H9 (cell line): ENCODE measurements around the gene MLST8. TPM values are rescaled to one million over a fixed set of nuclear protein-coding genes. Genes with fewer than 3 reads are reported as not detected.

Experiments
- DNase-seq: peaks from one replicate; pipeline ENCODE4 v3.0.0-alpha.2; 2017
- H2AFZ ChIP-seq: one replicate; pipeline ENCODE4 v1.6.1; 2013; ENCODE audit warnings: mild to moderate bottlenecking, low read length, control low read depth, moderate library complexity
- H2AK5ac ChIP-seq: 2 replicates; pipeline ENCODE4 v1.6.1; 2013; ENCODE audit warnings: low read length, control low read depth, mixed read lengths; ENCODE audit not compliant: insufficient read length
- H2BK120ac ChIP-seq: one replicate; pipeline ENCODE4 v1.6.1; 2013; ENCODE audit warnings: low read depth, mild to moderate bottlenecking, low read length, control low read depth, inconsistent platforms; ENCODE audit not compliant: poor library complexity, severe bottlenecking
- H2BK12ac ChIP-seq: 2 replicates; pipeline ENCODE4 v1.6.1; 2013; ENCODE audit warnings: low read length, control low read depth, mixed read lengths, low read depth; ENCODE audit not compliant: insufficient read length
- H2BK15ac ChIP-seq: 2 replicates; pipeline ENCODE4 v1.6.1; 2013; ENCODE audit warnings: low read depth, low read length, control low read depth
- H2BK20ac ChIP-seq: one replicate; pipeline ENCODE4 v1.6.1; 2013; ENCODE audit warnings: low read depth, mild to moderate bottlenecking, low read length, control low read depth, inconsistent platforms; ENCODE audit not compliant: poor library complexity, severe bottlenecking
- H2BK5ac ChIP-seq: 2 replicates; pipeline ENCODE4 v1.6.1; 2013; ENCODE audit warnings: low read length, control low read depth, mixed read lengths; ENCODE audit not compliant: insufficient read length
- H3K14ac ChIP-seq: 2 replicates; pipeline ENCODE4 v1.6.1; 2013; ENCODE audit warnings: low read length, control low read depth; ENCODE audit not compliant: insufficient read depth
- H3K18ac ChIP-seq: 2 replicates; pipeline ENCODE4 v1.6.1; 2013; ENCODE audit warnings: low read depth, mild to moderate bottlenecking, mixed read lengths, low read length, control low read depth; ENCODE audit not compliant: insufficient read length
- H3K23ac ChIP-seq: 2 replicates; pipeline ENCODE4 v1.6.1; 2013; ENCODE audit warnings: low read length, control low read depth, mixed read lengths, low read depth; ENCODE audit not compliant: insufficient read length
- H3K23me2 ChIP-seq: 2 replicates; pipeline ENCODE4 v1.6.1; 2013; ENCODE audit warnings: low read depth, mild to moderate bottlenecking, mixed read lengths, low read length, control low read depth; ENCODE audit not compliant: insufficient read length, poor library complexity, severe bottlenecking
- H3K27ac ChIP-seq: 2 replicates; pipeline ENCODE4 v1.5.1; 2013; ENCODE audit warnings: low read length, control low read depth, mixed read lengths, low read depth; ENCODE audit not compliant: insufficient read length
- H3K27me3 ChIP-seq: 2 replicates; pipeline ENCODE4 v1.6.1; 2013; ENCODE audit warnings: low read length, control low read depth, inconsistent platforms; ENCODE audit not compliant: insufficient read depth
- H3K4ac ChIP-seq: 2 replicates; pipeline ENCODE4 v1.6.1; 2013; ENCODE audit warnings: low read depth, mild to moderate bottlenecking, control low read depth, inconsistent platforms, low read length, moderate library complexity
- H3K4me1 ChIP-seq: 2 replicates; pipeline ENCODE4 v1.6.1; 2013; ENCODE audit warnings: low read length, control low read depth, inconsistent platforms; ENCODE audit not compliant: insufficient read depth
- H3K4me2 ChIP-seq: 2 replicates; pipeline ENCODE4 v1.6.1; 2013; ENCODE audit warnings: low read length, control low read depth, mixed read lengths; ENCODE audit not compliant: insufficient read length, insufficient read depth
- H3K56ac ChIP-seq: 2 replicates; pipeline ENCODE4 v1.6.1; 2013; ENCODE audit warnings: low read depth, mild to moderate bottlenecking, mixed read lengths, low read length, control low read depth; ENCODE audit not compliant: insufficient read length
- H3K79me1 ChIP-seq: 2 replicates; pipeline ENCODE4 v1.6.1; 2013; ENCODE audit warnings: low read depth, mild to moderate bottlenecking, moderate library complexity, low read length, control low read depth, inconsistent platforms; ENCODE audit not compliant: insufficient read depth, poor library complexity, severe bottlenecking
- H3K79me2 ChIP-seq: 2 replicates; pipeline ENCODE4 v1.6.1; 2013; ENCODE audit warnings: low read length, control low read depth, inconsistent platforms; ENCODE audit not compliant: insufficient read depth
- H3K9ac ChIP-seq: 2 replicates; pipeline ENCODE4 v1.6.1; 2013; ENCODE audit warnings: low read length, control low read depth, mixed read lengths; ENCODE audit not compliant: insufficient read length; ENCODE audit errors: extremely low read depth
- H3K9me3 ChIP-seq: one replicate; pipeline ENCODE4 v1.6.1; 2013; ENCODE audit warnings: low read depth, low read length, inconsistent platforms; ENCODE audit not compliant: control insufficient read depth
- H3T11ph ChIP-seq: one replicate; pipeline ENCODE4 v1.6.1; 2013; ENCODE audit warnings: mild to moderate bottlenecking, low read length, control low read depth, inconsistent platforms
- H4K20me1 ChIP-seq: one replicate; pipeline ENCODE4 v1.6.1; 2013; ENCODE audit not compliant: control insufficient read depth, insufficient read length, insufficient read depth
- H4K5ac ChIP-seq: 2 replicates; pipeline ENCODE4 v1.6.1; 2013; ENCODE audit warnings: low read depth, mild to moderate bottlenecking, mixed read lengths, low read length, control low read depth; ENCODE audit not compliant: insufficient read length
- H4K8ac ChIP-seq: replicated peaks from 2 replicates; pipeline ENCODE4 v1.6.1; 2013; ENCODE audit warnings: low read length, control low read depth, mixed read lengths, low read depth; ENCODE audit not compliant: insufficient read length
- H4K91ac ChIP-seq: 2 replicates; pipeline ENCODE4 v1.6.1; 2013; ENCODE audit warnings: low read depth, mild to moderate bottlenecking, moderate library complexity, mixed read lengths, low read length, control low read depth; ENCODE audit not compliant: insufficient read length
- H3K27ac Mint-ChIP-seq, 3 experiments: 2 replicates in 2 of 3; 3 replicates in 1 of 3; pipeline ENCODE4 v1.8.0; 2020 to 2021; ENCODE audit warnings: mixed read lengths in 3 of 3, mild to moderate bottlenecking in 1 of 3, moderate library complexity in 1 of 3
- H3K27me3 Mint-ChIP-seq: 2 replicates; pipeline ENCODE4 v1.8.0; 2021; ENCODE audit warnings: low read depth, mild to moderate bottlenecking, moderate library complexity, mixed read lengths
- H3K36me3 Mint-ChIP-seq, 3 experiments: 2 replicates in 2 of 3; 3 replicates in 1 of 3; pipeline ENCODE4 v1.8.0; 2020 to 2021; ENCODE audit warnings: low read depth in 3 of 3, mixed read lengths in 3 of 3; ENCODE audit not compliant: insufficient read depth in 1 of 3
- H3K4me1 Mint-ChIP-seq, 2 experiments: 2 replicates each; pipeline ENCODE4 v1.8.0; 2020; ENCODE audit warnings: mixed read lengths in 2 of 2
- H3K4me3 Mint-ChIP-seq, 2 experiments: 2 replicates in 1 of 2; 3 replicates in 1 of 2; pipeline ENCODE4 v1.8.0; 2020 to 2021; ENCODE audit warnings: mild to moderate bottlenecking in 2 of 2, mixed read lengths in 2 of 2, moderate library complexity in 1 of 2
- H3K9me3 Mint-ChIP-seq, 2 experiments: 2 replicates in 1 of 2; 3 replicates in 1 of 2; pipeline ENCODE4 v1.8.0; 2020; ENCODE audit warnings: mild to moderate bottlenecking in 2 of 2, mixed read lengths in 2 of 2, moderate library complexity in 1 of 2
- WGBS: extraction: QIAGEN DNeasy Blood & Tissue Kit; methylation state at CpG from one replicate; pipeline ENCODE4 v1.1.7; 2013; ENCODE audit warnings: missing lambda C conversion rate, low lambda C conversion rate, mixed read lengths; ENCODE audit not compliant: insufficient read length; ENCODE audit errors: extremely low coverage; 5-methylcytosine and 5-hydroxymethylcytosine counted together
- total RNA-seq: library from RNA; stranded (reverse); gene quantifications from 2 replicates; pipeline ENCODE4 v1.2.1, GENCODE V29; 2021
- TF ChIP-seq, protein P1 (sequence below): fragments of 200-600 bp; sonication (generic); conservative IDR thresholded peaks from 3 replicates; pipeline ENCODE4 v1.8.0; 2021; ENCODE audit warnings: antibody characterized with exemption, mild to moderate bottlenecking

The MLST8 gene
- total RNA-seq, 1 experiment from 2014 or later, result 74.5 TPM

DNA sequence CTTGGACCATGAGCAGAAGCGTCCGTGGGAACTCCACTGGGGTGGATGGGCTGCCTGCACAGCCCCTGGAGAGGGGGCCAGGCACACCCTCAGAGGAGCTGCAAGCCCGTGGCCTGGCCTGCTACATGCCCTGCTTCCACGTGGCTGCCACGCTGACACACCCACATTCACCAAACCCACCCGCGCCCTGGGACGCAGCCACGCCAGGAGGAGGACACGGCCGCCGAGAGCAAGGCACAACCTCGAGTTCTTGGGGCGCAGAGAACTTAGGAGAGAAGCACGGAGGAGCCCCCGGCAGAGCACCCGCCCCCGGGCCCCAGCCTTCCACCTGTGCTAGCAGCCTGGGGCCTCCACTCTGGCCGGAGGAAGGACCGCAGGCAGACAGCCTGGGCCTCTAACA, 27.7 kb upstream of the MLST8 start:
- H3K79me1 ChIP-seq, result no peaks in the 10 kb centered on the region
- H4K20me1 ChIP-seq, result no peaks in the 10 kb centered on the region
- no CpG with 5 or more reads among the region's 20 CpGs for whole genome bisulfite sequencing
- no peaks in the 10 kb centered on the region for H3K27me3 ChIP-seq
- no peak overlapping the region for H3K27ac ChIP-seq
- H3K56ac ChIP-seq, result no peak overlapping the region
- H3K9me3 ChIP-seq, result no peaks in the 10 kb centered on the region
- H2AFZ ChIP-seq, result no peak overlapping the region
- TF ChIP-seq, protein P1, sequence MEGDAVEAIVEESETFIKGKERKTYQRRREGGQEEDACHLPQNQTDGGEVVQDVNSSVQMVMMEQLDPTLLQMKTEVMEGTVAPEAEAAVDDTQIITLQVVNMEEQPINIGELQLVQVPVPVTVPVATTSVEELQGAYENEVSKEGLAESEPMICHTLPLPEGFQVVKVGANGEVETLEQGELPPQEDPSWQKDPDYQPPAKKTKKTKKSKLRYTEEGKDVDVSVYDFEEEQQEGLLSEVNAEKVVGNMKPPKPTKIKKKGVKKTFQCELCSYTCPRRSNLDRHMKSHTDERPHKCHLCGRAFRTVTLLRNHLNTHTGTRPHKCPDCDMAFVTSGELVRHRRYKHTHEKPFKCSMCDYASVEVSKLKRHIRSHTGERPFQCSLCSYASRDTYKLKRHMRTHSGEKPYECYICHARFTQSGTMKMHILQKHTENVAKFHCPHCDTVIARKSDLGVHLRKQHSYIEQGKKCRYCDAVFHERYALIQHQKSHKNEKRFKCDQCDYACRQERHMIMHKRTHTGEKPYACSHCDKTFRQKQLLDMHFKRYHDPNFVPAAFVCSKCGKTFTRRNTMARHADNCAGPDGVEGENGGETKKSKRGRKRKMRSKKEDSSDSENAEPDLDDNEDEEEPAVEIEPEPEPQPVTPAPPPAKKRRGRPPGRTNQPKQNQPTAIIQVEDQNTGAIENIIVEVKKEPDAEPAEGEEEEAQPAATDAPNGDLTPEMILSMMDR, result no peak
- Mint-ChIP-seq H3K36me3 (peaks cover 11 to 43% (median 40%) of the 10 kb centered on the region in 3 experiments), H3K4me1 (peaks cover 3 to 7% of the 10 kb centered on the region in 2 experiments), H3K27ac (0 out of 7 replicates have a peak overlapping the region, but pooled peaks of 1 of the 3 experiments have one; percentile 65), H3K4me3 (peak overlapping the region in 1 of 2 experiments; percentile 40; a peak in 1 of 5 replicates), H3K27me3 (no peaks in the 10 kb centered on the region), H3K9me3 (no peaks in the 10 kb centered on the region)
- H3K4ac ChIP-seq, result no peak overlapping the region
- H2AK5ac ChIP-seq, result no peak overlapping the region
- no peak overlapping the region for H2BK120ac ChIP-seq
- H2BK20ac ChIP-seq, result no peak overlapping the region
- H4K91ac ChIP-seq, result no peak overlapping the region
- peaks cover 4% of the 10 kb centered on the region for H3K23me2 ChIP-seq
- no peaks in the 10 kb centered on the region for H3K4me1 ChIP-seq
- no peak overlapping the region for H3K18ac ChIP-seq
- H4K8ac ChIP-seq, result no peak overlapping the region
- H3T11ph ChIP-seq, result no peak overlapping the region
- H3K9ac ChIP-seq, result no peak overlapping the region
- no peak overlapping the region for H3K4me2 ChIP-seq
- H3K23ac ChIP-seq, result no peak overlapping the region
- H3K14ac ChIP-seq, result no peak overlapping the region
- H3K79me2 ChIP-seq, result no peaks in the 10 kb centered on the region
- H4K5ac ChIP-seq, result no peak overlapping the region
- H2BK12ac ChIP-seq, result no peak overlapping the region
- H2BK5ac ChIP-seq, result no peak overlapping the region
- DNase-seq, result no peak
- no peak overlapping the region for H2BK15ac ChIP-seq
